Activated CD8-positive, alpha-beta memory T cell treated with anti-CD3 and anti-CD28 coated beads for 24 hours (primary cell): Measurements from ENCODE around the gene TNRC6B.
"Not testable (repeated sequence)": the region's sequence is repeated elsewhere in the genome, so short reads cannot be mapped to it uniquely, and the experiment has no call there.

Source experiments
- DNase-seq: peaks from one replicate; pipeline ENCODE4 v3.0.0-alpha.2; 2020

The TNRC6B gene

DNA sequence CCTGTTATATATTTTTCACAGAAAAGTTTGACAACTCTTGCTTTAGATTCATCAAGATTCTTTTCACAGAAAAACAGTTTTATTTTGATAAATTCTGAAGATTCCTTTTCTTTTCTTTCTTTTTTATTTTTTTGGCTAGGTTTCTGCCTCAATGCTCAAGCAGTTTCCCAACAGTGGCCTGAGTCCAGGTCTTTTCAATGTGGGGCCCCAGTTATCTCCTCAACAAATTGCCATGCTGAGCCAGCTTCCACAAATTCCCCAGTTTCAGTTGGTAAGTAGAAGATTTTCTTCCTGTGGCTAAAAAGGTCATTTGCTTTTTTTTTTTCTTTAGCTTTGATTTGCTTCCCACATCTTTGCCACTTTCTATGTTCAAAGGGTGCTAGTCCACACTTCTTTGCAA lies 122.6 kb downstream of the TNRC6B start:
- no peak for DNase-seq

- DNase-seq = no peak
Measured at GRCh38 chr22:40300884-40301672, 123.4 kb downstream of the TNRC6B start.

DNA sequence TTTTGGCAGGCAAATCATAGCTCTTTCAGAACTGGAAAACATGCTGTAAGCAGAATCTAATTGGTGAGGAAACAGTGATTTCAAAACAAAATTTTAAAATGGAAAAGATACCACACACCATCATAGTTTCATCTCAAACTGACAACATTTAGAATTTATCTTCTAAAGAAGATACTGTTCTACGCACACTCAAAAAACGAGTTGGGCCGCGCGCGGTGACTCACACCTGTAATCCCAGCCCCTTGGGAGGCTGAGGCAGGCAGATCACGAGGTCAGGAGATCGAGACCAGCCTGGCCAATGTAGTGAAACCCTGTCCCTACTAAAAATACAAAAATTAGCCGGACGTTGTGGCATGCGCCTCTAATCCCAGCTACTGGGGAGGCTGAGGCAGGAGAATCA lies 124.4 kb downstream of the TNRC6B start:
- no peak for DNase-seq

- no peak for DNase-seq
Measured at GRCh38 chr22:40305625-40306024, 127.9 kb downstream of the TNRC6B start.

DNA sequence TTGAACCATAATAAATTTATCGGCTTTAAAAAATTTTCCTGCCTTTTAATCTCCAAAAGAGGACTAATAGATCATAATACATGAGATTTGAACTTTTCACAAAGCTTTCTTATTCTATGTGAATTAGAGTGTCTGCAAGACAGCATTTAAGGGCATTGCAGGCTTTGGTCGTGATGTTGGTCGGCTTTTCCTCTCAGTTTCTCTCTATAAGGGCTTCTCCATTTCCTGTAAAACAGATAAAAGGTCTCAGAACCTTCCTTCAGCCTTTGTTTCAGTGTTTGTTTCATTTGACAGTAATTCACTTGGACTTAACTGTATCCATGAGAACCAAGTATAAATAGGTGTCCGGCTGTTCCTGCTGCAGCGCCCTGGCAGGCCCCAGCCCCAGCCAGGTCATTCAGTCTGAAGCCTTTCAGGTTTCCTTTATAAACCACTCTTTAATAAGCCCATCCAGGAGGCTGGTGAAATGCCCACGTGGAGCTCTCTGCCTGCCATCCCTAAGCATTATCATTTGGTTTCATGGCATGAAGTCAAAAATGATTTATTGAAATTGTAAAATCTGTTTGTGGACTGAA lies 131.4 kb downstream of the TNRC6B start:
- no peak for DNase-seq

DNA sequence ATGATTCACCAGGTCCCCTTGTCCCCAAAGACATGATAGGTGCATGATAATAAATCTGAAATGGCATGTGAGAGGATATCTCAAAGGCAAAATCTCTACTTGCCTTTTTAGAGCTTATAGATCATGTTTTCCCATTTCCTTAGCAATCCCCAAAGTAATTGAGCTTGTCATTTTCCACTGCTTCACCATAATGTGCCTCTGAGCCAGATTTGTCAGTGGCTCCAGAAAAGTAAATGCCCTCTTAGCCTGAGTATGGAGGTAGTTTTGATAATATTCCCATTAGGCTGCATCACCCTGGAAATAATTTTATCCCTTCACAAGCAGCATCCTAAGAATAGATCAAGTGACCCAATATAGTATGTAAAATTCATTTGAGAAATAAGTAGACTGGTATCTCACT lies 131.9 kb downstream of the TNRC6B start:
- no peak for DNase-seq

DNA sequence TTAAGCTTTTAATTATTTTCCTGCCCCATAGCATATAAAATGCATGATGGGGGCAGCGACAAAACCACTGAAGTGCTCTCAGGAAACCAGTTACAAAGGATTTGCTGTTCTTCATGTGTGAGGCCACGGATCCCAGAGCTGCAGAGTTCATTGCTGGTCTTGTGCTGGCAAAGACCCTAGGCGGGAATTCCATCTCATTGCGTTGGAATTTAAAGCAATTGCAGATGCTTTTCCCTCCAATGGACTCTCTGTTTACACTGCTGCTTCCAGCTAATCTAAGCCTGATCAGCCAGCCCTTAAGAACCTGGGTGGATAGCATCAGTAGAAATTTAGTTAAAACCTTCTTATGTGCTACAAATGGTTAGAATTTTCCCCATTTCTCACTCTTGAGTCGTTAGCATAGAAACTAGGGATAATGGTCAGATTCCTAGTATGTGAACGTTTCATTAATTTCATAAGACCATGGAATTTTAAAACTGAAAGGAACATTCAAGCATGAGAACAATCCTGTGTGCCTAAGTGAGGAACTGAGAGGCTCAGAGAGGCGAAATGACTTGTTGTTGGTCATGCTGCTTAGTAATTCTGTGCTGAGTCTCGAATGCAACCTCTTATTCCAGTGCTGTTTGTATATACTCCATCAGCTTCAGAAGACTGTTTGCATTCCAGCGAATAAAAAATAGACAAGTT lies 132.5 kb downstream of the TNRC6B start:
- DNase-seq = no peak

DNA sequence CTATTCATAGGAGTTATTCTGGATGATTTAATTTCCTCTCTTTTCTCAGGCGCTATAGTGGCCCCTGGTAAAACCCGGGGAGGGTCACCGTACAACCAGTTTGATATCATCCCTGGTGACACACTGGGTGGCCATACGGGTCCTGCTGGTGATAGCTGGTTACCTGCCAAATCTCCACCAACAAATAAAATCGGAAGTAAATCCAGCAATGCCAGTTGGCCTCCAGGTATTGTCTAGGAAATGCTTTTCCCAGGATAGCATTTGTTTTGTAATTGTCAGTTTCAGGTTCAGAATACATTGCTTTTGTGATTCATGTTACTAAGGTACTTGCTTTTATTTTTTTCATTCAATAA lies 133.0 kb downstream of the TNRC6B start:
- DNase-seq = no peak

DNA sequence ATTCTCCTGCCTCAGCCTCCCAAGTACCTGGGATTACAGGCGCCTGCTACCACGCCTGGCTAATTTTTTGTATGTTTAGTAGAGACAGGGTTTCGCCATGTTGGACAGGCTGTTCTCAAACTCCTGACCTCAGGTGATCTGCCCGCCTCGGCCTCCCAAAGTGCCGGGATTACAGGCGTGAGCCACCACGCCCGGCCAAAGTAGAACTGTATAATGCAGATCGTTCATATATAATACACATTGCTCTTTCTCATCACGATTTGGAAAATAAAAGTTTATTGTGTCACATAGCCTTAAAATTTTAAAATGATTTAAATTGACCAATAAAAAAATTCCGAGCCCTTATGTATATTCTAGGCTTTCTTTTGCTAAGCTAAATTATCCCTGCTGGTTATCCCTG lies 133.9 kb downstream of the TNRC6B start:
- not testable (repeated sequence) for DNase-seq

GRCh38 chr22:40312050-40312449 lies 134.3 kb downstream of the TNRC6B start:
- DNase-seq = no peak

DNA sequence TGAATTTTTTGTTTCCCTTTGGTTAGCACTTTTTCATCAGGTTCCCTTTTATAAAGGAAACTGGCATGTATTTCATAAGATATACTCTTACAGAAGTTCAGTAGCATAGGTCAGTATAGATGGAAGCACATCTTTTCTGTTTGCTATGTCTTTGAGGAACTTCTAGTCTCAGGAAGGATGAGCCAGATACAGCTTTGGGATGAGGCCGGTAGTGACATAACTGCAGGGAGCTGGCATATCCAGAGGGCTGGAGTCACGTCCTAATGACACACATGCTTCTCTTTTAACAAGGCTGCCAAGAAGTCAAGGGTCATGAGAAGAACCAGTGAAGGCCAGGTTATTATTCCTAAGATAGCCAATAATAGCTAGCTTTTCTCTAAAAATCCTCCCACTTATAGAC lies 135.3 kb downstream of the TNRC6B start:
- DNase-seq = no peak

GRCh38 chr22:40314041-40314440 lies 136.3 kb downstream of the TNRC6B start:
- DNase-seq = no peak

- DNase-seq = no peak
Measured at GRCh38 chr22:40320687-40321086, 143.0 kb downstream of the TNRC6B start.

DNA sequence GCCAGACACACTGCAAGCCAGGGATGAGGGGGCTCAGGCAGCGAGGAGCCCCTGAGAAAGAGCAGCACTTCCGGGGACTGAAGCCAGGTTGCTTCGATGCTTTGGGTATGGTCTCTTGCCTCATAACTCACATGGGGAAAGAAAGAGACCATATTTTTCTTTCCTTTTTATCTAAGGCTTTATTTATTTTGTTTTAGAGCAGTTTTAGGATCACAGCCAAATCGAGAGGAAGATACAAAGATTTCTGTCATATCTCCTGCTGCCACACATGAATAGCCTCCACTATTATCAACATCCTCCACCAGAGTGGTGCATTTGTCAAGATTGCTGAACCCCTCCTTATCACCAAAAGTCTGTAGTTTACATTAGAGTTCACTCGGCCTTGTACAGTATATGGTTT lies 144.3 kb downstream of the TNRC6B start:
- DNase-seq = no peak

DNA sequence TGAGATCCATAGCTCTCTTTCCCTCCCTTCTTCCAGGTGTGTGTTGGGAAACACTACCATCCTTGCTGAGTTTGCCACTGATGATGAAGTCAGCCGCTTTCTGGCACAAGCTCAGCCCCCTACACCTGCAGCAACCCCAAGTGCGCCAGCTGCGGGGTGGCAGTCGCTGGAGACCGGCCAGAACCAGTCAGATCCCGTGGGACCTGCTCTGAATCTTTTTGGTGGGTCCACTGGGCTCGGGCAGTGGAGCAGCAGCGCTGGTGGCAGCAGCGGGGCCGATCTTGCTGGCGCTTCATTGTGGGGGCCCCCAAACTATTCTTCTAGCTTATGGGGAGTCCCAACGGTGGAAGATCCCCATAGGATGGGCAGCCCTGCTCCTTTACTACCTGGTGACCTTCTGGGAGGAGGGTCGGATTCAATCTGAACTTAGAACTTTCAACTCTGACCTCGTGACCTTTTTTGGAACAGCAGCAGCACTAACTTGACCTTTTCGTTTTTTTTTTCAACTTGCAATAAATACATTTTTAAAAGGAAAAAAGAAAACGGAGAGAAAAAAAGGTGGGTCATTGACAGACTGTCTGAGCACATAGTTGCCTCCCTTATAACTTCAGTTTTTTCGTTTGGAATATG lies 145.2 kb downstream of the TNRC6B start:
- DNase-seq = peak; percentile 53

- peak; percentile 67 for DNase-seq
Measured at GRCh38 chr22:40323681-40324171, 146.0 kb downstream of the TNRC6B start.

- peak; percentile 73 for DNase-seq
Measured at GRCh38 chr22:40324468-40325305, 147.0 kb downstream of the TNRC6B start.

- peak; percentile 78 for DNase-seq
Measured at GRCh38 chr22:40325315-40325714, 147.6 kb downstream of the TNRC6B start.

- DNase-seq = peak; percentile 53
Measured at GRCh38 chr22:40326905-40327735, 149.4 kb downstream of the TNRC6B start.

DNA sequence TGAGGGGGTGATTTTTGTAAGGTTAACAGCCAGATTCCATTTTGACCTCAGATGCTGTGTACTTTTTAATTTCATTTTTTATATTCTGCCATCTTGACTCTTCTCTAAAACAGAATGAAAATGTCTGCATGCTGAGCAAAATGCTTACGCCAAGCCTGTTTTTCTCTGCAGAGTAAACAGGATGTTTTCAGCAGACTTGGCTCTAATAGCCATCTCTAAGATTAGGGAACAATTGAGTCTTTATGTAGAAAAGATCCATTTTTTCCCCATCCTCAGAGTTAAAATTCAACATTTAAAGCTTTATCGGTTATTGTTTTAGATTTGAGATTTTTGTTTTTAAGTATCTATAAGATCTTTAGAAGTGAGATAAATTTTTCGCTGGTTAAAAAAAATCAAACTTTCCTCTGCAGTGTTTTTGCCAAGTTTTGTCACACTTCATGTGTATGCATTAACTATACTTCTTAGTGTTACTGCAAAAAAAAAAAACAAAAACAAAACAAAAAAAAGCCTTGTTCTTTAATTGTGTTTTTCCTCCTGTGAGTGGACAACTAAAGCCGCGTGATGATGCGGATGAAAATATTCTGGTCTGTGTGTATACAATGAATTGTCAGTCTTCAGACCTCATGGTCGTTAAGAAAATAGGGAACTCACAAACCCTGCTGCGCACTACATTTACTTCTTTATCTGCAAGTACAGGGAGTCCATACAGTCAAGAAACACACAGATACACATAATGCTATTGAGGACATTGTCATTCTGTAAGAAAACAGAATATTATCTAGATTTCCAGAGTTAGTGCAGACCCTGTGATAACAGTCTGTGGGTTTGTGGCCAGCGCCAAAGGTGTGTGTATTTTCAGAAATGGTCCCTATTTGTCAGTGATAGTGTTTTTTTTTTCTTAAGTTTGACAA lies 151.1 kb downstream of the TNRC6B start:
- peak; percentile 1 for DNase-seq

DNA sequence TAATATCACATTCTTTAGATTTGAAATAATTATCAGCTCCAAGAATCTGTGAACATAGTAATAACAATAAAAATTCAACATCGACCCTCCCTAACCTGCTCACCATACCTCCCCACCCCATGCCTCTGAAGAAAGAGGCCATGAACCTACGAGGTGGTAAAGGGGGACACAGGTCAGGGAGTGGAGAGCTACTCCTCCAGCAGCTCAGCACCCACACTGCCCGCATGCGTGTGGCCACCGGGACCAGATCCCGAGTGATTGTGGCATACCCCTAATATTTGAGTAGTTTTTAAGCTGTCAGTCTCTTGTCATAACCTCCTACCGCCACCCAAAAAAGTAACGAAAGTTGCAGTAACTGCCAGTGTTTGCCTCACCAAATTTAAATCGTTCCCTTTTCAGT lies 151.7 kb downstream of the TNRC6B start:
- peak; percentile 51 for DNase-seq
